H9 (cell line): Measurements from ENCODE around the gene P3H3. TPM values are rescaled to one million over a fixed set of nuclear protein-coding genes. Genes with fewer than 3 reads are reported as not detected.
A peak's percentile ranks its signal among the peaks of the same experiment; 100 is the strongest.

Experiments
- DNase-seq: peaks from one replicate; pipeline ENCODE4 v3.0.0-alpha.2; 2017
- H2AFZ ChIP-seq: one replicate; pipeline ENCODE4 v1.6.1; 2013; ENCODE audit warnings: mild to moderate bottlenecking, low read length, control low read depth, moderate library complexity
- H2AK5ac ChIP-seq: 2 replicates; pipeline ENCODE4 v1.6.1; 2013; ENCODE audit warnings: low read length, control low read depth, mixed read lengths; ENCODE audit not compliant: insufficient read length
- H2BK120ac ChIP-seq: one replicate; pipeline ENCODE4 v1.6.1; 2013; ENCODE audit warnings: low read depth, mild to moderate bottlenecking, low read length, control low read depth, inconsistent platforms; ENCODE audit not compliant: poor library complexity, severe bottlenecking
- H2BK12ac ChIP-seq: 2 replicates; pipeline ENCODE4 v1.6.1; 2013; ENCODE audit warnings: low read length, control low read depth, mixed read lengths, low read depth; ENCODE audit not compliant: insufficient read length
- H2BK15ac ChIP-seq: 2 replicates; pipeline ENCODE4 v1.6.1; 2013; ENCODE audit warnings: low read depth, low read length, control low read depth
- H2BK20ac ChIP-seq: one replicate; pipeline ENCODE4 v1.6.1; 2013; ENCODE audit warnings: low read depth, mild to moderate bottlenecking, low read length, control low read depth, inconsistent platforms; ENCODE audit not compliant: poor library complexity, severe bottlenecking
- H2BK5ac ChIP-seq: 2 replicates; pipeline ENCODE4 v1.6.1; 2013; ENCODE audit warnings: low read length, control low read depth, mixed read lengths; ENCODE audit not compliant: insufficient read length
- H3K14ac ChIP-seq: 2 replicates; pipeline ENCODE4 v1.6.1; 2013; ENCODE audit warnings: low read length, control low read depth; ENCODE audit not compliant: insufficient read depth
- H3K18ac ChIP-seq: 2 replicates; pipeline ENCODE4 v1.6.1; 2013; ENCODE audit warnings: low read depth, mild to moderate bottlenecking, mixed read lengths, low read length, control low read depth; ENCODE audit not compliant: insufficient read length
- H3K23ac ChIP-seq: 2 replicates; pipeline ENCODE4 v1.6.1; 2013; ENCODE audit warnings: low read length, control low read depth, mixed read lengths, low read depth; ENCODE audit not compliant: insufficient read length
- H3K23me2 ChIP-seq: 2 replicates; pipeline ENCODE4 v1.6.1; 2013; ENCODE audit warnings: low read depth, mild to moderate bottlenecking, mixed read lengths, low read length, control low read depth; ENCODE audit not compliant: insufficient read length, poor library complexity, severe bottlenecking
- H3K27ac ChIP-seq: 2 replicates; pipeline ENCODE4 v1.5.1; 2013; ENCODE audit warnings: low read length, control low read depth, mixed read lengths, low read depth; ENCODE audit not compliant: insufficient read length
- H3K27me3 ChIP-seq: 2 replicates; pipeline ENCODE4 v1.6.1; 2013; ENCODE audit warnings: low read length, control low read depth, inconsistent platforms; ENCODE audit not compliant: insufficient read depth
- H3K4ac ChIP-seq: 2 replicates; pipeline ENCODE4 v1.6.1; 2013; ENCODE audit warnings: low read depth, mild to moderate bottlenecking, control low read depth, inconsistent platforms, low read length, moderate library complexity
- H3K4me1 ChIP-seq: 2 replicates; pipeline ENCODE4 v1.6.1; 2013; ENCODE audit warnings: low read length, control low read depth, inconsistent platforms; ENCODE audit not compliant: insufficient read depth
- H3K4me2 ChIP-seq: 2 replicates; pipeline ENCODE4 v1.6.1; 2013; ENCODE audit warnings: low read length, control low read depth, mixed read lengths; ENCODE audit not compliant: insufficient read length, insufficient read depth
- H3K56ac ChIP-seq: 2 replicates; pipeline ENCODE4 v1.6.1; 2013; ENCODE audit warnings: low read depth, mild to moderate bottlenecking, mixed read lengths, low read length, control low read depth; ENCODE audit not compliant: insufficient read length
- H3K79me1 ChIP-seq: 2 replicates; pipeline ENCODE4 v1.6.1; 2013; ENCODE audit warnings: low read depth, mild to moderate bottlenecking, moderate library complexity, low read length, control low read depth, inconsistent platforms; ENCODE audit not compliant: insufficient read depth, poor library complexity, severe bottlenecking
- H3K79me2 ChIP-seq: 2 replicates; pipeline ENCODE4 v1.6.1; 2013; ENCODE audit warnings: low read length, control low read depth, inconsistent platforms; ENCODE audit not compliant: insufficient read depth
- H3K9ac ChIP-seq: 2 replicates; pipeline ENCODE4 v1.6.1; 2013; ENCODE audit warnings: low read length, control low read depth, mixed read lengths; ENCODE audit not compliant: insufficient read length; ENCODE audit errors: extremely low read depth
- H3K9me3 ChIP-seq: one replicate; pipeline ENCODE4 v1.6.1; 2013; ENCODE audit warnings: low read depth, low read length, inconsistent platforms; ENCODE audit not compliant: control insufficient read depth
- H3T11ph ChIP-seq: one replicate; pipeline ENCODE4 v1.6.1; 2013; ENCODE audit warnings: mild to moderate bottlenecking, low read length, control low read depth, inconsistent platforms
- H4K20me1 ChIP-seq: one replicate; pipeline ENCODE4 v1.6.1; 2013; ENCODE audit not compliant: control insufficient read depth, insufficient read length, insufficient read depth
- H4K5ac ChIP-seq: 2 replicates; pipeline ENCODE4 v1.6.1; 2013; ENCODE audit warnings: low read depth, mild to moderate bottlenecking, mixed read lengths, low read length, control low read depth; ENCODE audit not compliant: insufficient read length
- H4K8ac ChIP-seq: replicated peaks from 2 replicates; pipeline ENCODE4 v1.6.1; 2013; ENCODE audit warnings: low read length, control low read depth, mixed read lengths, low read depth; ENCODE audit not compliant: insufficient read length
- H4K91ac ChIP-seq: 2 replicates; pipeline ENCODE4 v1.6.1; 2013; ENCODE audit warnings: low read depth, mild to moderate bottlenecking, moderate library complexity, mixed read lengths, low read length, control low read depth; ENCODE audit not compliant: insufficient read length
- H3K27ac Mint-ChIP-seq, 3 experiments: 2 replicates in 2 of 3; 3 replicates in 1 of 3; pipeline ENCODE4 v1.8.0; 2020 to 2021; ENCODE audit warnings: mixed read lengths in 3 of 3, mild to moderate bottlenecking in 1 of 3, moderate library complexity in 1 of 3
- H3K27me3 Mint-ChIP-seq: 2 replicates; pipeline ENCODE4 v1.8.0; 2021; ENCODE audit warnings: low read depth, mild to moderate bottlenecking, moderate library complexity, mixed read lengths
- H3K36me3 Mint-ChIP-seq, 3 experiments: 2 replicates in 2 of 3; 3 replicates in 1 of 3; pipeline ENCODE4 v1.8.0; 2020 to 2021; ENCODE audit warnings: low read depth in 3 of 3, mixed read lengths in 3 of 3; ENCODE audit not compliant: insufficient read depth in 1 of 3
- H3K4me1 Mint-ChIP-seq, 2 experiments: 2 replicates each; pipeline ENCODE4 v1.8.0; 2020; ENCODE audit warnings: mixed read lengths in 2 of 2
- H3K4me3 Mint-ChIP-seq, 2 experiments: 2 replicates in 1 of 2; 3 replicates in 1 of 2; pipeline ENCODE4 v1.8.0; 2020 to 2021; ENCODE audit warnings: mild to moderate bottlenecking in 2 of 2, mixed read lengths in 2 of 2, moderate library complexity in 1 of 2
- H3K9me3 Mint-ChIP-seq, 2 experiments: 2 replicates in 1 of 2; 3 replicates in 1 of 2; pipeline ENCODE4 v1.8.0; 2020; ENCODE audit warnings: mild to moderate bottlenecking in 2 of 2, mixed read lengths in 2 of 2, moderate library complexity in 1 of 2
- CTCF ChIP-seq: fragments of 200-600 bp; sonication (generic); conservative IDR thresholded peaks from 3 replicates; pipeline ENCODE4 v1.8.0; 2021; ENCODE audit warnings: antibody characterized with exemption, mild to moderate bottlenecking
- WGBS: extraction: QIAGEN DNeasy Blood & Tissue Kit; methylation state at CpG from one replicate; pipeline ENCODE4 v1.1.7; 2013; ENCODE audit warnings: missing lambda C conversion rate, low lambda C conversion rate, mixed read lengths; ENCODE audit not compliant: insufficient read length; ENCODE audit errors: extremely low coverage; 5-methylcytosine and 5-hydroxymethylcytosine counted together
- total RNA-seq: library from RNA; stranded (reverse); gene quantifications from 2 replicates; pipeline ENCODE4 v1.2.1, GENCODE V29; 2021

P3H3 gene
- total RNA-seq, 1 experiment from 2014 or later: 55.0 TPM

DNA sequence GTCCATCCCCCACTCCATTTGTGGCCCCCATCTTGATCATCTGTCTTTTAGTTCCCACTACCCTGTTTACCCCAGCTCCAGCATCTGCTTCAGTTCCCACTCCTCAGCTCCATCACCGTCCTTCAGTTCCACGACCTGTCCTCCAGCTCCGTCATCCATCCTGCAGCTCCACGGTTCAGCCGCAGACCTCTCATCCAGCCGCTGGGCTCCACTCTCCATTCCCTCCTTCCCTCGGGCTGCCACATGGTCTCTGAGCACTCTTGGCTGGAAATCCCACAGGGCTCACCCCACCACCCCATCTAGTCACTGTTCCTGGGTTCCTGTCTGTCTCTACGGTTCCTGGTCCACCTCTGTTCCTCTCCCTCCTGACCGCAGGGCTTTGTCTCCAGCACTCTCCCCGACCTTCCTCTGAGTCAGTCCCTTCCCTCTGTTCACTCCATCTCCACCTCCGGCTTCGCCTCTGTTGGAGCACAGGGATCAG lies 3.3 kb upstream of the P3H3 start:
- Histone ChIP-seq H4K5ac (no peak overlapping the region), H3K23me2 (peaks cover 22% of the 10 kb centered on the region), H3K4me1 (peaks cover 3% of the 10 kb centered on the region; the same call in 1 of the 2 replicates), H3K23ac (no peak overlapping the region), H2AFZ (no peak overlapping the region), H2BK15ac (no peak overlapping the region), H2BK20ac (no peak overlapping the region), H3T11ph (no peak overlapping the region), H3K79me2 (peaks cover 1% of the 10 kb centered on the region; the same call in 1 of the 2 replicates), H3K4me2 (peak overlapping the region; percentile 81), H3K18ac (no peak overlapping the region), H3K56ac (no peak overlapping the region), H3K79me1 (no peaks in the 10 kb centered on the region), H3K27me3 (peaks cover under 1% of the 10 kb centered on the region; the same call in 1 of the 2 replicates), H2BK5ac (no peak overlapping the region), H2BK12ac (no peak overlapping the region), H3K9ac (no peak overlapping the region), H3K14ac (no peak overlapping the region), H2BK120ac (no peak overlapping the region), H4K91ac (no peak overlapping the region), H4K8ac (no peak overlapping the region), H4K20me1 (peaks cover 6% of the 10 kb centered on the region), H3K27ac (no peak overlapping the region), H2AK5ac (no peak overlapping the region), H3K9me3 (no peaks in the 10 kb centered on the region), H3K4ac (no peak overlapping the region)
- H3K27me3 Mint-ChIP-seq: peaks cover 47% of the 10 kb centered on the region
- TF ChIP-seq CTCF: no peak
- peaks cover 54 to 66% of the 10 kb centered on the region in 2 experiments for H3K4me1 Mint-ChIP-seq
- H3K27ac Mint-ChIP-seq: peak overlapping the region in 1 of 3 experiments; percentile 28; a peak in 1 of 7 replicates
- peak overlapping the region; percentile 54 to 62; a peak in 4 of 5 replicates for H3K4me3 Mint-ChIP-seq
- WGBS: no CpG with 5 or more reads among the region's 12 CpGs
- no peaks in the 10 kb centered on the region for H3K9me3 Mint-ChIP-seq
- H3K36me3 Mint-ChIP-seq: peaks cover 10 to 15% (median 12%) of the 10 kb centered on the region in 3 experiments; a peak in 6 of 7 replicates
- DNase-seq: peak; percentile 61
